Lower leg skin (tissue), 3 donors: Measurements from ENCODE around the gene CCDC120.

Source experiments
- CTCF ChIP-seq, 3 donors: fragments of 450-650 bp; IDR thresholded peaks; one replicate each; pipeline ENCODE4 v1.5.1; 2016; ENCODE audit warnings: antibody characterized with exemption in 3 of 3, mild to moderate bottlenecking in 3 of 3, moderate library complexity in 2 of 3
- POLR2A ChIP-seq, 2 donors: fragments of 450-650 bp; IDR thresholded peaks; one replicate each; pipeline ENCODE4 v1.6.1; 2016 to 2017; ENCODE audit warnings: antibody characterized with exemption in 2 of 2, mild to moderate bottlenecking in 1 of 2, moderate library complexity in 1 of 2

GRCh38 chrX:49054073-49054762, 4.6 kb upstream of the CCDC120 start:
- TF ChIP-seq CTCF (IDR thresholded peaks at IDR 0.05) (no peak), POLR2A (IDR thresholded peaks at IDR 0.05) (no peak)
